Neural progenitor cell (in vitro differentiated cells): ENCODE data around the gene FSTL4.

Experiments
- CTCF ChIP-seq: fragments of 200-600 bp; sonication (generic); IDR thresholded peaks from 2 replicates; pipeline ENCODE4 v1.5.1; 2017; ENCODE audit warnings: antibody characterized with exemption, mild to moderate bottlenecking
- EZH2 ChIP-seq: fragments of 200-600 bp; sonication (generic); IDR thresholded peaks from 2 replicates; pipeline ENCODE4 v1.6.1; 2017; ENCODE audit warnings: antibody characterized with exemption, mild to moderate bottlenecking, moderate library complexity
- EZH2phosphoT487 ChIP-seq: fragments of 200-600 bp; sonication (generic); IDR thresholded peaks from 2 replicates; pipeline ENCODE4 v1.6.1; 2017; ENCODE audit warnings: antibody characterized with exemption

- TF ChIP-seq CTCF, result no peak
- no peak for TF ChIP-seq EZH2
- no peak for TF ChIP-seq EZH2phosphoT487
These were observed 221.7 kb downstream of the FSTL4 start for GRCh38 chr5:133390416-133391353.
